Stimulated activated CD4-positive, alpha-beta T cell treated with anti-CD3 and anti-CD28 coated beads, TNF-alpha, amount 100 ng/mL, for 1 hour (primary cell): Measurements from ENCODE around the gene SCIN.
"Not testable (repeated sequence)": the region's sequence is repeated elsewhere in the genome, so short reads cannot be mapped to it uniquely, and the experiment has no call there.

Experiments used
- DNase-seq, 3 donors: peaks; one replicate each; pipeline ENCODE4 v3.0.0-alpha.2; 2020; ENCODE audit warnings: low read depth in 3 of 3, low spot score in 1 of 3

SCIN gene

DNA sequence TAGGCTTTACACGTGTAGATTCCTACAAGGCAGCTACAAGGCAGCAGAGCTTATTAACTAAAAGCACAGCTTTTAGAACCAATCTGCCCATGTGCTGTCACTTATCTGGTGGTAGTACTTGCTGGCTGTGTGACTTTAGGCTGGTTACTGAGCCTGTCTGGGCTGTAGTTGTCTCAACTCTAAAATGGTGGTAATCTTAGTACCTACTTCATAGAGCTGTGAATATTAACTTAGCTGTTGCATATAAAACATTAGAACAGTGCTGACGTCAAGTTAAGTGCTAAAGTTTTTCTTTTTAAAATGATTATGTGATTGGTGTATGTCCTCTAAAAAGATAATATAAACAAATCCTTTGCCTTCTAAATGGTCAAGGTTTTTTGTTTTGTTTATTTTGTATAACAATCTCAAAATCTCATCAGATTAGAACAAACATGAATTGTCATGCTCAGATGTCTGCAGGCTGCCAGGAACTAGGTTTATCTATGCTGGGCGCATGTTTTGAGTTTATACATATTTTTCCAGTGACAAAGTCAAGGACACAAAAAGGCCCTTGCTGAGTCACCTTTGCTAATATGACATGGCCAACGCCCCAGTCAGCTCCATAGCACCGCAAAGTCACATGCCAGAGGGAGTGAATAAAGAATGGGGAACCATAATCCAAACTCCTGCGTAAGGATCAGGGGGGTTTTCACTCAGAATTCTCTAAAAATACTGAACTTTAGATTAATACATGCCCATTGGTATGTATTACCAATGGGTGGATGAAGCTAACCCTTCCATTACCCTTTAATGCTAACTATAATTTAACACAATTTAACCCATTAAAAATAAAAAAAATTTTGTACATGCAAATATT is 77.1 kb downstream of the SCIN start:
- DNase-seq: no peak

DNA sequence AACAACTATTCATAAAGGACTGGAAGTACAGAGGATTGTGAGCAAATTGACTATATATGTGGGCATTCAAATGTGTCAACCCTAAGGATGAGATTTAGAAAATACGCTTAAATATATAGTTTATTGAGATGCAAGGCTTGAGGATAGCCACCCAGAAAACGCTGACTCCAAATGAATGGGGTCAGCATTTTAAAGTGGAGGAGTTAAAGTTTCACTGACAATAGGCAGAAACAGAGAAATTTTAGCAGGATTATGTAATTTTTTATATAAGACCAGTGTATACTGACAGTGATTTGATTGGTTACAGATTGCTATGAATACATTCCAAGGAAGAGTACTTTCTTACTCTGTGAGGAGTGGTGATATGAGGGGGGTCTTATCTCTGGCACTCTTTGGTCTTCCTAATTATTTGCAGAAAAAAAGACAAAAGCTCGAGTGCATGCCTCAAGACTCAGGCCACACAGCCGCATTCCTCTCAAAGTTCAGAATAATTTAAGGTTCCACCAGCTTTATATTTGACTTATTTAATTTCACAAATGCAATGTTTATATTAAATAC is 78.3 kb downstream of the SCIN start:
- DNase-seq: no peak

DNA sequence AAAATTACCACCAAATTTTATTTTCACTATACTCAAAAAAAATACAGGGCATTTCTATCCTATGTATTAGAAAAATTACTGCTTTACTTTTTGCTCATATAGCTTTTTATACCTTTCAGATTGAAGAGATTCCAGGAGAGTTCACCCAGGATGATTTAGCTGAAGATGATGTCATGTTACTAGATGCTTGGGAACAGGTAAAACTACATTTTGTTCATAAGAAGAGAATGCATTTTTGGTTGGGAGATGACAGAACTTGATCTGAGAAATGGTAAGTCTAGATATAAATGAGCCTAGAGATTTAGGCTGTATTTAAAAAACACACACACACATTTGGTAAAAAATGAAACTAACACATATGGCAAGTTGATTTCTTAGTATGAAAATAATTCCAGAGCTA is 78.8 kb downstream of the SCIN start:
- DNase-seq: no peak

DNA sequence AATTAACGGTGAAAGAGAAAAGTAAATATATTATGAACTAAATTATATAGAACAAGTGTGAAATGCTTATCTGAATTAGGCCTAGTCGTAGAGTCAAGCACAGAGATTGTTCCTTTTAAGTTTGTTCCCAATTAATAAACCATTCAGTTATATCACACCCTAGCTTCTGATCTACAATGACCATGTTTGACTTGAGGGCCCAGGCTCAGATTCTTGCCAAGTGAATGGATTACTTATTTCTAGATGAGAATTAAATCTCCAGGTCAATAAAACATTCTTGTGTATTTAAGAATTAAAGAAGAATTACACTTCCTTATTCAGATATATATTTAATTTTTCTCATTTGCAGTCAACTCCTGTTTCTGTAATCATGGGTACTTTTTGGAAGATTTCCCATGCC is 79.6 kb downstream of the SCIN start:
- no peak for DNase-seq

DNA sequence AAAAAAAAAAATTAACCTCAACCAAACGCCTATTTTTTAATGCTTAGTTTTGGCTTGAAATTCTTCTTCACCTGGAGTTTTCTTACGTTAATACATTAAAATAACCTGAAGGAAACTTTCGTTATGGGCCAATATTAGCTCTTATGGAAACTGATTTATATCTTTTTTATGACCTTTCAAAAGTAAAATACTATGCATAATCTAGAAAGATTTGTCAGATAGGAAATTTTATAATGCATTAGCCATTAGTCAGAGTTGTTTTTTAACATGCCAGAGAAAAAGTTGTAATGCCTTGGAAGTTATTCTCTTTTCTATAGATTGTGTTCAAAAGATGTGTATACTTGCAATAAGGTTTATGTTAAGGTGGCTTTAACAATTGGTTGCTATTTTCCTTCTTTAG is 82.6 kb downstream of the SCIN start:
- DNase-seq: no peak

DNA sequence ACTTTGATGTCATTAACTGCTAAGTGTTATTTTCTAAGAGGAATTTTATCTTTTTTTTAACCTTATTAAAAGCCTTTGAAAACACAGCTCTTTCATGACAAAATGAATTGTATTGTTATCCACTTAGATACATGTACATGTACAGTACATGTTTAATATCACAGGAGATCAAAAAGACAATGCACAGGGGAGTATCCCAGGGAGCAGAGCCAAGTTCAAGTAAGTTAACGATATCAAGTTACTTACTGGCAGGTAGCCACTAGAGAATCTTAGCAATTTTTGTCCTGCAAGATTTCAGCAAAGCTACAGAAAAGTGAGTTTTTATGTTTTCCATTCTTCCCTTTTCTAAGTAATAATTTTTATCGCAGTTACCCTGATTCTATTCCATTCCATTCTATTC is 83.0 kb downstream of the SCIN start:
- no peak for DNase-seq

DNA sequence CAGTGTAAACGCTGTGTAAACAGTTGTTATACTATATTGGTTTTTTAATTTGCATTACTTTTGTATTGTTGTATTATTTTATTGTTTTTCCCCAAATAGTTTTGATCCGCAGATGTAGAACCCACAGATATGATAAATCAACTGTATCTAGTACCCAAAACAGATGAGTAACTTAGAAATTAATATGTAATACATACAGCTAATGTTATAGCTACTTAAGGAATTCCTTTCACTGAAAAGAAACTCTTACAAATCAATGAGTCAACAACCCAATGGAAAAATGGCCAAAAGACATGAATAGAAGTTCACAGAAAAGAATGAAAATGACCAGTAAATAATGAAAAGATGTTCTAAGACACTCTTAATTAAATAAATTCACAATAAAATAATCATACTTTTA is 84.6 kb downstream of the SCIN start:
- DNase-seq: no peak

DNA sequence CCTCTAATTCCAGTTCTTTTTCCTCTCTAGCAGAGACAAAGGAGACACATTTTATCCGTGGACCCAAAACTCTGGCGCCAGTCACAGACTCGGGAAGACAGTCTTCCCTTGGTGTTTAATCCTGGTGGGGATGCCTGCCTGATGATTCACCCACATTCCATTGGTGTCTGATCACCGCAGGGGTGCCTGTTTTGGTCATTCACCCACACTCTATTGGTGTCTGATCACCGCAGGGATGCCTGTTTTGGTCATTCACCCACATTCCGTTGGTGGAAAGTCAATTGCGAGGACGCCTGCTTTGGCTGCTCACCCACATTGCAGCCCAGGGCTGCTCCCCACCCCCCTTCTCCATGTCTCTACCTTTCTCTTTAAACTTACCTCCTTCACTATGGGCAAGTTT is 89.9 kb downstream of the SCIN start:
- not testable (repeated sequence) for DNase-seq

DNA sequence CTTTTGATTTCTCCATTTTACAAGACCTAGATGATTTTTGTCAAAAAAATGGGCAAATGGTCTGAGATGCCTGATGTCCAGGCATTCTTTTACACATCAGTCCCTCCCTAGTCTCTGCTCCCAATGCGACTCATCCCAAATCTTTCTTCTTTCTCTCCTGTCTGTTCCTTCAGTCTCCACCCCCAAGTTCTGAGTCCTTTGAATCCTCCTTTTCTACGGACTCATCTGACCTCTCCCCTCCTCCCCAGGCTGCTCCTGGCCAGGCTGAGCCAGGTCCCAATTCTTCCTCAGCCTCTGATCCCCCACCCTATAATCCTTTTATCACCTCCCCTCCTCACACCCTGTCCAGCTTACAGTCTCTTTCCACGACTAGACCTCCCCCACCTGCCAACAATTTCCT is 90.5 kb downstream of the SCIN start:
- DNase-seq: not testable (repeated sequence)

DNA sequence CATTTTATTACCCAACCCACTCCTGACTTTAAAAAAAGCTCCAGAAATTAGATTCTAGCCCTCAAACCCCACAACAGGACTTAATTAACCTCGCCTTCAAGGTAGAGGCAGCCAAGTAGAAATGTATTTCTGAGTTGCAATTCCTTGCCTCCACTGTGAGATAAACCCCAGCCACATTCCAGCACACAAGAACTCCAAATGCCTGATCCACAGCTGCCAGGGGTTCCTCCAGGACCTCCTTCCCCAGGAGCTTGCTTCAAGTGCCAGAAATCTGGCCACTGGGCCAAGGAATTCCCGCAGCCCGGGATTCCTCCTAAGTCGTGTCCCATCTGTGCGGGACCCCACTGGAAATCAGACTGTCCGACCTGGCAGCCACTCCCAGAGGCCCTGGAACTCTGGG is 91.1 kb downstream of the SCIN start:
- DNase-seq: no peak

DNA sequence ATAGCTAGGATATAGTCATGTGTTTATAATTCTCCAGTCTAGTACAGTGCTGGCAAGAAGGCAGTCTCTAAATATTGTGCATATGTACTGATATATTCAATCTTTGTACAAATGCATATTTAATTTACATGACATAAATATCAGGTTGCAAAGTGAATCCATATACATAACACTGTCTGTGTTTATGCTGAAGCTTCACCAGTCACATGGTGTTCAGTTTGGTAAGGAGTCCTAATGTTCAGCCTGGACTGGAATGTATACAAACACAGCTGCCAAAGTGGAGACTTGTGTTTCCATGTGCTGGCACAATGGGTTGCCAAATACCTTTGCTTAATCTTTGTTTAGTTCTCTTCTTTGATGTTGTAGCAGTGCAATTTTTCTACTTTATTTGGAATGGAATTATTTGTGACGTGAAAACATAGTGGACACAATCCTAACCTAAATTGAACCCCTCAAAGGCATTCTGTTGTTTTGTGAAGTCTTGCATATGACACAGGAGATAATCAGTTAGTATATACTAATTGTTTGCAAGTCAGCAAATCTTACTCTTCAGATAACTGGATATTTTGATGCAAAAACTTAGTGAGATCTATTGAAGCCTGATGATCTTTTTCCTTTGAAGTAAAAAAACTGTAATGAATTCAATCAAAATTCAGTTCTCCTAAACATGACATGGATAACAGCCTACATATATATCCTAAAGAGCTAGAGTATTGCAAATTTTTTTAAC is 99.6 kb downstream of the SCIN start:
- no peak for DNase-seq

DNA sequence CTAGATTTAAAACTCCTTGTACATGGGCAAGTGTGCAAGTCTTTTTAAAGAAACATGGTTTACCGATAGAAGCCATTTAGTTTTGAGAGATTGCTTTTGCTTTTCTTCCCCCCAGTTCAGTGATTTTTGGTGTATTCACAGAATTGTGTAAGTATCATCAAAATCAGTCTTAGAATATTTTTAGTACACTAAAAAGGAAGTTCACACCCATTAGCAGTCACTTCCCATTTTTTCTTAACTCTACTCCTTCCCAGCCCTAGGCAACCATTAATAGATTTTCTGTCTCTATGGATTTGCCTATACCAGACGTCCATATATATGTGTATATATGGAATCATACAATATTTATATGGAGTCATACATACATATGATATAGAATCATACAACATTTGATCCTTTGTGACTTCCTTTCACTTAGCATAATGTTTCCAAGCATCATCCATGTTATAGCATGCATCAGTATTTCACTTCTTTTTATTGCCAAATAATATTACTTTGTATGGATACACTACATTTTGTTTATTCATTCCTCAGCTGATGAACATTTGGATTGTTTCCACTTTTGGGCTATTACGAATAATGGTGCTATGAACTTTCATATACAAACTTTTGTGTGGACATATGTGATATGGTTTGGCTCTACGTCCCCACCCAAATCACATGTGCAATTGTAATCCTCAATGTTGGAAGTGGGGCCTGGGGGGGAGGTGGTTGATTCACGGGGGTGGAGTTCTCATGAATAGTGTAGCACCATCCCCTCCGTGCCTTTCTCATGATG is 100.4 kb downstream of the SCIN start:
- DNase-seq: no peak

DNA sequence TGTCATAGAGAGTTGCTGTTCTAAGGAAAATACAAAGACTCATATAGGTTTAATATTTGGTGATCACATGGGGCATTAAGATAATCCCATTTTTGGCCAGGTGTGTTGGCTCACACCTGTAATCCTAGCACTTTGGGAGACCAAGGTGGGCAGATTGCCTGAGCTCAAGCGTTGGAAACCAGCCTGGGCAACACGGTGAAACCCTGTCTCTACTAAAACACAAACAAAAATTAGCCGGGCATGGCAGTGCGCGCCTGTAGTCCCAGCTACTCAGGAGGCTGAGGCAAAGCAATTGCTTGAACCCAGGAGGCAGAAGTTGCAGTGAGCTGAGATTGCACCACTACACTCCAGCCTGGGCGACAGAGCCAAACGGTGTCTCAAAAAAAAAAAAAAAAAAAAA is 102.9 kb downstream of the SCIN start:
- DNase-seq: not testable (repeated sequence)

DNA sequence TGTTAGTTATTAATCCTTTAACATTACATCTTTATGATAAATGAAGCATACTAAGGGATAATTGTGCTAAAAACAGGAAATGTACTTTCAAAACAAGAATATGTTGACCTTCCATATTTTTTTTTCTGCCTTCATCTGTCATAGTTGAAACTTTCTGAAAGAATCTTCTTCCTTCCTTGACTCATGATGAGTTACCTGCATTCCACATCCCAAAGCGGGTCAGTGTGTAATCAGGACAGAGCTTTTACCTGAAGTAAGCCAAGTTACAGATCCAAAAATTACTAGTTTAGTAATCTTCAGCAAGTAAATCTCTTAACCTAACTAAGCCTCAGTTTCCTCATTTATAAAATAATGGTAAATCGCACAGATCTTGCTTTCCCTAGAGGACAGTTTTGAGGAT is 103.5 kb downstream of the SCIN start:
- DNase-seq: no peak

DNA sequence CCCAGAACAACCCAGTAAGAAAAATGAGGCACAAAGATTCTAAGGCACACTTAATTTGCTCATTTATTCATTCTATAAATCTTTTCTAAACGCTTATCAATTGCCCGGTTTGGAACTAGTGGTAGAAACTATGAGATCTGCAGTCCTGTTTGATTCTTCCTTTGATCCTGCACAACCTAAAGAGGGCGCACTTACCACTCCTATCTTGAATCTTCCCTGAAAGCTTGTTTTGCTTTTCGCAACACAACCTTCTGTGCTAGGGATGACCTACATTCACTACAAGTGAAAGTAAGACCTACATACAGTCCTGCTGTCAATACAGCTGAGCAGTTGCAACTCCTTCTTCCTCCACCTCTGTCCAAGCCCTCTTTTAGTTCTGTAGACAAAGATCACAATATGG is 104.3 kb downstream of the SCIN start:
- DNase-seq: peak in 1 of 3 donors; percentile 3

DNA sequence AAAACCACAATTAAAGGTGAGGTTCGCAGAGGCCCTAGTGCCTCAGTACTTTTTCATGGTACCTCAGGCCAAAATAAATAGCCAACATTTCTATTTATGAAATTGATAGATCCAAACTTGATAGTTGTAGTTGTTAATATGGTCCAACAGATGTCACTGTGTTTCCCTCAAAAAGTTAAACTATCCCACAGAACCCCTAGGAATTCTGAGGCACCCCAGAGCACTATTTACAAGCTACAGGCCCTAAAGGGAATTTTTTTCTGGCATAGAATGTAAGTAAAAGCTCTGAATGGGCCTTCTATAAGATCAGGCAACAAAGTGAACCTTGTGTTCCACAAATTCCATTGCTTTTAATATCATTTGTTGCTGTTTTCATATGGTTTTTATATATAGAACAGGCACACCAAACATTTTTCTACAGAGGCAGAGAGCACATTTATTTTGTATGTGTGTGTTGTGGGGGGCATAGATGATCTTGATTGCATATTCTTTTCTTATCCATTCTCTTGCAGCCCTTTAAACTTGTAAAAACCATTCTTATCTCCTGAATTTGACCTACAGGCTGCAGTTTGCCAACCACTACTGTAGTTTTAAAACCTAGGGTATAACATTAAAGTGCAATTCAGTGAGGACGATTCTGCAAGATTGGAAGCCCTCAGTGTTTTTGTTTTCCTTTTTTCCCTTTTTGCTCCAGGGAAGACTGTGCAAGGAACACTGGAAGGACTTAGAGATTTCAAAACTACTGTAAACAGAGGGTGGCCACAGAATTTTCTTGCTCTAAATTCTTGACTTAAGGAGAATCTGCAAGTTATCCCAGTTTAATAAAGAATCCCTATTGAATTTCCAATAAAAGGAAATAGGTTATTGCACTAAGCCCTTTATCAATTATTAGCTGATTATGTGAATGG is 113.4 kb downstream of the SCIN start:
- DNase-seq: no peak

DNA sequence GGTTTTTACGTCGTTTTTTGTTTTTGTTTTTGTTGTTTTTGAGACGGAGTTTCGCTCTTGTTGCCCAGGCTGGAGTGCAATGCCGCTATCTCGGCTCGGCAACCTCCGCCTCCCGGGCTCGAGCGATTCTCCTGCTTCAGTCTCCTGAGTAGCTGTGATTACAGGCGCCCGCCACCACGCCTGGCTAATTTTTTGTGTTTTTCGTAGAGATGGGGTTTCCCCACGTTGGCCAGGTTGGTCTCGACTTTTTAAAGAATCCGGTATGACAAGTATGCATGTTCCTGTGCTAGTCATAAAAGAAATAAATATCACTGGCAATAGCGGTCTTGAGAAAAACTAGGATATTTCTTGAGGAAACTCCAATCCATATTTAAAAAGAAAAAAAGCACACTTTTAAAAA is 114.2 kb downstream of the SCIN start:
- DNase-seq: no peak

DNA sequence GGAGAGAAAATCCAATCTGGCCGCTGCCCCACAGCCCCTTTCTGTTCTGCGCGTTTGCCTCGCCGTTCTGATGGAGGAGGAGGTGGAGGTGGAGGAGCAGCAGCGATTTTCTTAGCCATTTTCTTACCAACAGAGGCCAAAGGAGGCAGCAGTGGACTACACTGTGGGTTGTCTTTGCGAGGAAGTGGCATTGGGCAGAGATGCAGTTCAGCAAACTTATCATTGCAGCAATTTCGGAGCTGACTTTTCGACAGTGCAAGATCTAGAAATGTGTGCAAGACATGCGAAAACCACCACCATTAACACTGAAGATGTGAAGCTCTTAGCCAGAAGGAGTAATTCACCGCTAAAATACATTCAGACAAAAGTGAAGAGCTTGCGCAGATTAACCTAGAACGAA is 115.0 kb downstream of the SCIN start:
- DNase-seq: no peak

DNA sequence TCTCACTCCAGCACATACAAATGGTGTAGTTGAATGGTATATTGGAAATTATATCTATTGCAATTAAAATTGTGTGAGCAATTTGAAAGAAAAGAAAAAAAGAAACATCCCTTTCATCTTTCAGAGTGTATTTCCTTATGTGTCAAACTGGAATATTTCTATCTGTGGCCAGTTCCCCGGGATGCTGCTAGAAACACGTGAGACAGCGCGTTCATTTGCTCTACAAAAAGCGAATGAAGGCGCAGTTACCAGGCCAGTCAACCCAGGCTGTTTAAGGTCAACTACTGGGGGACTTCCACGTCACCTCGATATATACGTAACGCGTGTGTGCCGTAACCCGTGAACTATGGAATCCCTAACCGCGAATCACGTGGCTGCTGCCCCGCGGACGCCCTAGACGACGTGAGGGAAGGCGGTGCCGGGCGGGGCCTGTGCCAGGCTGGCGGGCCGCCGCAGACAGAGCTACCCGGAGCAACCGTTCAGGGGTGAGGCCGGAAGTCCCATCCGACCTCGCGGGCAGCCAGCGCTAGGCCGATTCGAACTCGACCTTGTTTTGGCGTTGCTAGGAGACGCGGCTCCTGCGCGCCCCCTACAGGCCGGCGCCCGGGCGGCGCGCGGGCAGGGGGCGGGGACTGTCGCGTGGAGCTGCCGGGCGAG is 115.8 kb downstream of the SCIN start:
- peak; percentile 91 to 95 (median 91) for DNase-seq
